Measurements from ENCODE around the gene PRR5. TPM values are rescaled to one million over a fixed set of nuclear protein-coding genes. Genes with fewer than 3 reads are reported as not detected.

Gene PRR5
- total and polyA plus RNA-seq, 2 of the 13 experiments (the other 11 are each of a cell fraction or from before 2014, with no cell fraction given), result 11.6 to 27.5 TPM

DNA sequence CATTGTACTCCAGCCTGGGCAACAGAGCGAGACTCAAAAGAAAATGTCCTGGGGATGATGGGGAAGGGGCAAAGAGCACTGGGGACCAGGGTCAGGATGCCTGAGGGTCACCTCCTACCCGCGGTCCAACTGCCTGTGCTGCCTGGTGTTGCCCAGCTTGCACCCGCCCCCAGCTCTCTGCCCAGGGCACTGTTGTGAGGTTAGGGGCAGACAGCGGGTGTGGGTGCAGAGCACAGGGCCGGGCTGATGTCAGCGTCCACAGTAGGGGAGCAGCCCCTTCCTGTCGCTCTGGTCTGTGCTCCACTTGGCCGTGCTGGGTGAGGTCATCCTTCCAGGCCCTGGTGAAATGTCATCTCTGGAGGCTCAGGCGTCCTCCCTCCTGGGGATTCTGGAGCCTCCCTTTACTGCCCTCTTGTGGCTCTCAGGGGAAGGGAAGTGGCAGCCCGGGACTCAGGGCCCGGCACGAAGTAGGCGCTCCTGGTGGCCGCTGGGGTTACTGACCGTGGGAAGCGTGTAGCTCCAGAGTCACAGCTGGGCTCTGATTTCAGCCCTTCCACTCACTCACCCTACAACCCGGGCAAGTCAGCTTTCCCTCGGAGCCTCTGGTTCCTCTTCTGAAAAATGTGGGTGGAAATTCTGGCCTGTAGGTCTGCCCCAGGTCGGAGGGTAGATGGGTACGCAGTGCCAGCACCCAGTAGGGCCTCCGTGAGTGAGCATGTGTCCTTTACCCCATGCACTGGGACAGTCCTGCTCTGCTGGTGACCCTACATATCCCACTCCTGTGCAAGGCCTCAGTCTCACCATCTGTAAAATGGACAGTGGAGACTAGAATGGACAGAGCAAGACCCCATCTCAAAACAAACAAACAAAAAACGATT lies 17.3 kb upstream of the PRR5 start (continued):
- TF ChIP-seq PRDM4 (CRISPR knock-in tag; IDR thresholded peaks at IDR 0.05; ENCODE audit: borderline replicate concordance) (no peak), U2AF2 (IDR thresholded peaks at IDR 0.05; ENCODE audit: low read depth, low read length) (no peak), ZMYM4 (CRISPR knock-in tag; IDR thresholded peaks at IDR 0.05) (0 out of 2 replicates have a peak, but pooled peaks have one; percentile 20), NFE2L2 (IDR thresholded peaks at IDR 0.05; ENCODE audit: low read length) (no peak), CBFB (CRISPR knock-in tag; IDR thresholded peaks at IDR 0.05) (no peak), PHF8 (CRISPR knock-in tag; IDR thresholded peaks at IDR 0.05) (0 out of 2 replicates have a peak, but pooled peaks have one; percentile 25), SIX4 (CRISPR knock-in tag; IDR thresholded peaks at IDR 0.05) (no peak), KLF12 (CRISPR knock-in tag; IDR thresholded peaks at IDR 0.05; ENCODE audit: borderline replicate concordance) (no peak), KLF16 (CRISPR knock-in tag; IDR thresholded peaks at IDR 0.05) (peak in 1 of 2 experiments; percentile 76; a peak in 2 of 4 replicates), CREBL2 (CRISPR knock-in tag; IDR thresholded peaks at IDR 0.05; ENCODE audit: borderline replicate concordance) (no peak), GATAD2A (CRISPR knock-in tag; IDR thresholded peaks at IDR 0.05) (peak; percentile 58), ZFX (CRISPR knock-in tag; IDR thresholded peaks at IDR 0.05; ENCODE audit: low read depth) (peak; percentile 71), KAT7 (CRISPR knock-in tag; IDR thresholded peaks at IDR 0.05; ENCODE audit: borderline replicate concordance) (no peak), HDAC2 (CRISPR knock-in tag; IDR thresholded peaks at IDR 0.05) (peak; percentile 69; the same call in 1 of the 2 replicates), FOXA3 (CRISPR knock-in tag; IDR thresholded peaks at IDR 0.05) (peak; percentile 42; the same call in 1 of the 2 replicates), ZKSCAN1 (IDR thresholded peaks at IDR 0.05; ENCODE audit: low read length) (peak; percentile 91), ZNF557 (CRISPR knock-in tag; IDR thresholded peaks at IDR 0.05) (0 out of 2 replicates have a peak, but pooled peaks have one; percentile 18)
- TF ChIP-seq, protein P1, sequence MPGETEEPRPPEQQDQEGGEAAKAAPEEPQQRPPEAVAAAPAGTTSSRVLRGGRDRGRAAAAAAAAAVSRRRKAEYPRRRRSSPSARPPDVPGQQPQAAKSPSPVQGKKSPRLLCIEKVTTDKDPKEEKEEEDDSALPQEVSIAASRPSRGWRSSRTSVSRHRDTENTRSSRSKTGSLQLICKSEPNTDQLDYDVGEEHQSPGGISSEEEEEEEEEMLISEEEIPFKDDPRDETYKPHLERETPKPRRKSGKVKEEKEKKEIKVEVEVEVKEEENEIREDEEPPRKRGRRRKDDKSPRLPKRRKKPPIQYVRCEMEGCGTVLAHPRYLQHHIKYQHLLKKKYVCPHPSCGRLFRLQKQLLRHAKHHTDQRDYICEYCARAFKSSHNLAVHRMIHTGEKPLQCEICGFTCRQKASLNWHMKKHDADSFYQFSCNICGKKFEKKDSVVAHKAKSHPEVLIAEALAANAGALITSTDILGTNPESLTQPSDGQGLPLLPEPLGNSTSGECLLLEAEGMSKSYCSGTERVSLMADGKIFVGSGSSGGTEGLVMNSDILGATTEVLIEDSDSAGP (CRISPR knock-in tag; IDR thresholded peaks at IDR 0.05; ENCODE audit: borderline replicate concordance), result peak; percentile 68; the same call in 1 of the 2 replicates
- TF ChIP-seq, protein P2, sequence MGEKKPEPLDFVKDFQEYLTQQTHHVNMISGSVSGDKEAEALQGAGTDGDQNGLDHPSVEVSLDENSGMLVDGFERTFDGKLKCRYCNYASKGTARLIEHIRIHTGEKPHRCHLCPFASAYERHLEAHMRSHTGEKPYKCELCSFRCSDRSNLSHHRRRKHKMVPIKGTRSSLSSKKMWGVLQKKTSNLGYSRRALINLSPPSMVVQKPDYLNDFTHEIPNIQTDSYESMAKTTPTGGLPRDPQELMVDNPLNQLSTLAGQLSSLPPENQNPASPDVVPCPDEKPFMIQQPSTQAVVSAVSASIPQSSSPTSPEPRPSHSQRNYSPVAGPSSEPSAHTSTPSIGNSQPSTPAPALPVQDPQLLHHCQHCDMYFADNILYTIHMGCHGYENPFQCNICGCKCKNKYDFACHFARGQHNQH (CRISPR knock-in tag; IDR thresholded peaks at IDR 0.05), result peak; percentile 48; the same call in 1 of the 2 replicates
- TF ChIP-seq, protein P3, sequence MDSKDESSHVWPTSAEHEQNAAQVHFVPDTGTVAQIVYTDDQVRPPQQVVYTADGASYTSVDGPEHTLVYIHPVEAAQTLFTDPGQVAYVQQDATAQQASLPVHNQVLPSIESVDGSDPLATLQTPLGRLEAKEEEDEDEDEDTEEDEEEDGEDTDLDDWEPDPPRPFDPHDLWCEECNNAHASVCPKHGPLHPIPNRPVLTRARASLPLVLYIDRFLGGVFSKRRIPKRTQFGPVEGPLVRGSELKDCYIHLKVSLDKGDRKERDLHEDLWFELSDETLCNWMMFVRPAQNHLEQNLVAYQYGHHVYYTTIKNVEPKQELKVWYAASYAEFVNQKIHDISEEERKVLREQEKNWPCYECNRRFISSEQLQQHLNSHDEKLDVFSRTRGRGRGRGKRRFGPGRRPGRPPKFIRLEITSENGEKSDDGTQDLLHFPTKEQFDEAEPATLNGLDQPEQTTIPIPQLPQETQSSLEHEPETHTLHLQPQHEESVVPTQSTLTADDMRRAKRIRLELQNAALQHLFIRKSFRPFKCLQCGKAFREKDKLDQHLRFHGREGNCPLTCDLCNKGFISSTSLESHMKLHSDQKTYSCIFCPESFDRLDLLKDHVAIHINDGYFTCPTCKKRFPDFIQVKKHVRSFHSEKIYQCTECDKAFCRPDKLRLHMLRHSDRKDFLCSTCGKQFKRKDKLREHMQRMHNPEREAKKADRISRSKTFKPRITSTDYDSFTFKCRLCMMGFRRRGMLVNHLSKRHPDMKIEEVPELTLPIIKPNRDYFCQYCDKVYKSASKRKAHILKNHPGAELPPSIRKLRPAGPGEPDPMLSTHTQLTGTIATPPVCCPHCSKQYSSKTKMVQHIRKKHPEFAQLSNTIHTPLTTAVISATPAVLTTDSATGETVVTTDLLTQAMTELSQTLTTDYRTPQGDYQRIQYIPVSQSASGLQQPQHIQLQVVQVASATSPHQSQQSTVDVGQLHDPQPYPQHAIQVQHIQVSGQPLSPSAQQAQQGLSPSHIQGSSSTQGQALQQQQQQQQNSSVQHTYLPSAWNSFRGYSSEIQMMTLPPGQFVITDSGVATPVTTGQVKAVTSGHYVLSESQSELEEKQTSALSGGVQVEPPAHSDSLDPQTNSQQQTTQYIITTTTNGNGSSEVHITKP (CRISPR knock-in tag; IDR thresholded peaks at IDR 0.05; ENCODE audit: low read depth), result 0 out of 2 replicates have a peak, but pooled peaks have one; percentile 49
